HepG2 (cell line): ENCODE data around the gene GCC1. TPM values are rescaled to one million over a fixed set of nuclear protein-coding genes. Genes with fewer than 3 reads are reported as not detected.

Source experiments
- ATAC-seq: fragments of 200-7000 bp; cut with Tn5 transposase; 3 replicates; pipeline ENCODE4 v1.9.1; 2020; ENCODE audit warnings: mild to moderate bottlenecking, moderate library complexity
- BruUV-seq: library from RNA; stranded (reverse); fragments of 400-500 nt; replicated peaks from 2 replicates; lab custom pipeline; 2021; lab: Mats Ljungman, UMichigan
- CTCF ChIA-PET: fragments of 300-600 bp; formaldehyde crosslinking; extraction: SDS; loops from one replicate; lab custom pipeline; 2021; ENCODE audit warnings: low total read pairs, inconsistent platforms, low intra/inter-chr PET ratio; lab: Yijun Ruan, JAX
- POLR2A ChIA-PET: fragments of 350-600 bp; sonication (Branson Sonifier 250); formaldehyde crosslinking; loops from one replicate; lab custom pipeline; 2020; ENCODE audit warnings: antibody characterized with exemption, inconsistent platforms; lab: Yijun Ruan, JAX
- DNase-seq: peaks from one replicate; pipeline ENCODE4 v3.0.0-alpha.2; 2015; ENCODE audit warnings: low spot score
- FAIRE-seq: peaks from 3 replicates; lab custom pipeline; 2011; peaks lifted over from hg19 to GRCh38; lab: Jason Lieb, UNC
- H2AFZ ChIP-seq: one replicate; pipeline ENCODE4 v1.6.1; 2011; ENCODE audit warnings: low read length, inconsistent platforms
- H3K27ac ChIP-seq: fragments of 300-600 bp; 3 replicates; pipeline ENCODE4 v1.8.0; 2011; ENCODE audit warnings: mixed run types, mild to moderate bottlenecking, mixed read lengths, low read length, inconsistent platforms; ENCODE audit not compliant: insufficient read depth; ENCODE audit errors: extremely low read length
- H3K27me3 ChIP-seq, 2 experiments: fragments of 200-600 bp in 1 of 2; 2 replicates in 1 of 2; 3 replicates in 1 of 2; pipeline versions ENCODE4 v1.6.0 to v1.8.0; 2011; ENCODE audit warnings: low read length in 2 of 2, mild to moderate bottlenecking in 2 of 2, moderate library complexity in 2 of 2, inconsistent platforms in 1 of 2; ENCODE audit not compliant: insufficient read depth in 2 of 2, control insufficient read depth in 1 of 2
- H3K36me3 ChIP-seq, 2 experiments: fragments of 200-600 bp in 1 of 2; replicated peaks in 1 of 2; 2 replicates in 1 of 2; 3 replicates in 1 of 2; pipeline versions ENCODE4 v1.5.1 to v1.8.0; 2011; ENCODE audit warnings: low read length in 2 of 2, inconsistent platforms in 1 of 2; ENCODE audit not compliant: insufficient read depth in 2 of 2, control insufficient read depth in 1 of 2
- H3K4me1 ChIP-seq: 2 replicates; pipeline ENCODE4 v1.5.1; 2012; ENCODE audit warnings: low read length, inconsistent platforms; ENCODE audit not compliant: insufficient read depth
- H3K4me2 ChIP-seq: 2 replicates; pipeline ENCODE4 v1.6.0; 2011; ENCODE audit warnings: low read depth, low read length, inconsistent platforms
- H3K4me3 ChIP-seq, 3 experiments: fragments of 200-600 bp in 1 of 3; sonication (generic), shearing (Covaris generic) in 1 of 3; replicated peaks in 1 of 3; 2 replicates each; pipeline ENCODE4 v1.5.1; 2011 to 2016; ENCODE audit warnings: low read length in 3 of 3, inconsistent platforms in 2 of 3, low read depth in 2 of 3, mild to moderate bottlenecking in 2 of 3, control low read depth in 1 of 3, mixed read lengths in 1 of 3; ENCODE audit not compliant: insufficient read depth in 1 of 3
- H3K79me2 ChIP-seq: one replicate; pipeline ENCODE4 v1.6.1; 2011; ENCODE audit warnings: low read length, inconsistent platforms; ENCODE audit not compliant: insufficient read depth
- H3K9ac ChIP-seq: 2 replicates; pipeline ENCODE4 v1.6.0; 2011; ENCODE audit warnings: mild to moderate bottlenecking, low read depth, low read length, inconsistent platforms; ENCODE audit not compliant: insufficient read depth
- H3K9me3 ChIP-seq: 2 replicates; pipeline ENCODE4 v1.5.1; 2012; ENCODE audit warnings: mild to moderate bottlenecking, low read length
- H4K20me1 ChIP-seq: 2 replicates; pipeline ENCODE4 v1.6.0; 2011; ENCODE audit warnings: inconsistent platforms, mild to moderate bottlenecking, low read length, moderate library complexity; ENCODE audit not compliant: insufficient read depth
- GABPA ChIP-seq, 2 experiments: IDR thresholded peaks; 2 replicates each; pipeline ENCODE4 v1.6.1; 2011 to 2016; ENCODE audit warnings: low read depth in 2 of 2, low read length in 1 of 2, missing biosample characterization in 1 of 2, missing genetic modification characterization in 1 of 2
- HOXA7 ChIP-seq: sonication (generic); formaldehyde crosslinking; IDR thresholded peaks from 2 replicates; pipeline ENCODE4 v1.8.1; 2022; ENCODE audit warnings: mild to moderate bottlenecking, missing genetic modification reagents, moderate library complexity
- NPAS2 ChIP-seq: sonication (generic); formaldehyde crosslinking; IDR thresholded peaks from 2 replicates; pipeline ENCODE4 v1.8.0; 2022; ENCODE audit warnings: mild to moderate bottlenecking, missing genetic modification reagents, borderline replicate concordance
- RELA ChIP-seq: sonication (generic); formaldehyde crosslinking; IDR thresholded peaks from 2 replicates; pipeline ENCODE4 v1.4.0; 2020; ENCODE audit warnings: missing genetic modification reagents
- RXRB ChIP-seq: IDR thresholded peaks from 2 replicates; pipeline ENCODE4 v1.6.1; 2016; ENCODE audit warnings: borderline replicate concordance, missing genetic modification reagents, missing compliant biosample characterization
- SMARCC2 ChIP-seq: fragments of 450-650 bp; IDR thresholded peaks from 2 replicates; pipeline ENCODE4 v1.6.1; 2017; ENCODE audit warnings: antibody characterized with exemption, mild to moderate bottlenecking
- SOX5 ChIP-seq: IDR thresholded peaks from 2 replicates; pipeline ENCODE4 v1.6.1; 2016; ENCODE audit warnings: borderline replicate concordance
- ZNF335 ChIP-seq: sonication (generic); formaldehyde crosslinking; IDR thresholded peaks from 2 replicates; pipeline ENCODE4 v1.4.0; 2020; ENCODE audit warnings: missing genetic modification reagents
- ZNF34 ChIP-seq: sonication (generic); formaldehyde crosslinking; IDR thresholded peaks from 2 replicates; pipeline ENCODE4 v1.4.0; 2020; ENCODE audit warnings: mild to moderate bottlenecking, missing genetic modification reagents, borderline replicate concordance
- ZNF446 ChIP-seq: sonication (generic); formaldehyde crosslinking; IDR thresholded peaks from 2 replicates; pipeline ENCODE4 v1.5.0; 2020; ENCODE audit warnings: mild to moderate bottlenecking, missing genetic modification reagents
- ZNF512 ChIP-seq: sonication (generic); formaldehyde crosslinking; IDR thresholded peaks from 2 replicates; pipeline ENCODE4 v1.4.0; 2020; ENCODE audit warnings: mild to moderate bottlenecking, missing genetic modification reagents
- ZNF546 ChIP-seq: sonication (generic); formaldehyde crosslinking; conservative IDR thresholded peaks from 2 replicates; pipeline ENCODE4 v1.8.1; 2023; ENCODE audit warnings: mild to moderate bottlenecking, missing genetic modification reagents
- ZNF563 ChIP-seq: sonication (generic); formaldehyde crosslinking; IDR thresholded peaks from 2 replicates; pipeline ENCODE4 v1.8.0; 2022; ENCODE audit warnings: mild to moderate bottlenecking, moderate library complexity, missing genetic modification reagents
- ZNF564 ChIP-seq: sonication (generic); formaldehyde crosslinking; IDR thresholded peaks from 2 replicates; pipeline ENCODE4 v1.8.1; 2023; ENCODE audit warnings: mild to moderate bottlenecking, missing genetic modification reagents
- ZSCAN5A ChIP-seq: sonication (generic); formaldehyde crosslinking; IDR thresholded peaks from 2 replicates; pipeline ENCODE4 v1.8.0; 2022; ENCODE audit warnings: mild to moderate bottlenecking, missing genetic modification reagents, borderline replicate concordance
- WGBS: methylation state at CpG from one replicate; pipeline ENCODE4 v1.1.6; 2017; ENCODE audit warnings: low lambda C conversion rate; 5-methylcytosine and 5-hydroxymethylcytosine counted together
- in situ Hi-C: cut with HindIII; loops from 2 replicates; pipeline ENCODE4 v1.10.0; 2017; ENCODE audit warnings: low pct_unique_long_range_greater_than_20kb; ENCODE audit not compliant: extremely low pct_ligation_motif_present
- intact Hi-C: fragments of 100-400 bp; cut with micrococcal nuclease; formaldehyde crosslinking; loops from one replicate; pipeline ENCODE4 v1.10.0; 2022; ENCODE audit not compliant: unreplicated experiment
- polyA plus RNA-seq, 8 experiments: library from polyadenylated mRNA; depleted of rRNA in 3 of 8; stranded (reverse) in 7 of 8; unstranded in 1 of 8; fragments of >200 nt; fragmentation: Illumina TruSeq in 4 of 8; extraction: Trizol in 4 of 8; gene quantifications; 2 replicates each; pipeline versions ENCODE4 v1.2.1 to v1.2.3, GENCODE V29; 2011 to 2016; ENCODE audit warnings: low read depth in 4 of 8, missing spikeins in 1 of 8, mixed read lengths in 1 of 8; ENCODE audit not compliant: insufficient read depth in 1 of 8
- total RNA-seq, 5 experiments: library from RNA; depleted of rRNA; stranded (reverse); fragments of >200 nt; fragmentation: Illumina TruSeq; extraction: Trizol; gene quantifications; 2 replicates each; pipeline ENCODE4 v1.2.3, GENCODE V29; 2016; ENCODE audit warnings: low read depth in 1 of 5
- TF ChIP-seq, protein P1 (sequence below): sonication (generic); formaldehyde crosslinking; IDR thresholded peaks from 2 replicates; pipeline ENCODE4 v1.8.1; 2023; ENCODE audit warnings: mild to moderate bottlenecking, missing genetic modification reagents
- TF ChIP-seq, protein P2 (sequence below): sonication (generic); formaldehyde crosslinking; IDR thresholded peaks from 2 replicates; pipeline ENCODE4 v1.4.0; 2020; ENCODE audit warnings: missing genetic modification reagents
- TF ChIP-seq, protein P3 (sequence below): sonication (generic); formaldehyde crosslinking; IDR thresholded peaks from 2 replicates; pipeline ENCODE4 v1.4.0; 2020; ENCODE audit warnings: missing genetic modification reagents, mild to moderate bottlenecking, borderline replicate concordance
- TF ChIP-seq, protein P4 (sequence below): sonication (generic); formaldehyde crosslinking; IDR thresholded peaks from 2 replicates; pipeline ENCODE4 v1.4.0; 2020; ENCODE audit warnings: missing genetic modification reagents

The GCC1 gene
- total and polyA plus RNA-seq, 2 of the 13 experiments (the other 11 are each of a cell fraction or from before 2014, with no cell fraction given), result 2.5 to 15.3 TPM

- H3K27me3 ChIP-seq, result no peaks in the 10 kb centered on the region; a peak in 1 of 5 replicates
- H3K79me2 ChIP-seq, result peaks cover 13% of the 10 kb centered on the region
- H4K20me1 ChIP-seq, result no peaks in the 10 kb centered on the region; the same call in 1 of the 2 replicates
- intact Hi-C loops, result loop anchor here (10.0 kb wide), 2 partner anchors 70 to 190 kb away; partner anchors contain the start of genes SND1 and ZNF800
- peaks cover 0 to 4% of the 10 kb centered on the region in 2 experiments; a peak in 3 of 5 replicates for H3K36me3 ChIP-seq
- in situ Hi-C loops, result no loop called here
- peaks cover 74% of the 10 kb centered on the region for H3K4me1 ChIP-seq
- no peaks in the 10 kb centered on the region for H3K9me3 ChIP-seq
- POLR2A ChIA-PET, result no interaction called here
- peak overlapping the region; percentile 90 for H3K4me2 ChIP-seq
- H2AFZ ChIP-seq, result no peak overlapping the region
- no TSS peak for BruUV-seq
- DNase-seq (no peak), ATAC-seq (no peak), FAIRE-seq (no peak)
- H3K4me3 ChIP-seq, result peak overlapping the region; percentile 68 to 86 (median 83)
- peak overlapping the region; percentile 62 for H3K27ac ChIP-seq
- WGBS, result 1% methylated on average over 11 of the region's 12 CpGs
- CTCF ChIA-PET, result no interaction called here
- peak overlapping the region; percentile 84 for H3K9ac ChIP-seq
- TF ChIP-seq RELA (CRISPR knock-in tag) (no peak), HOXA7 (no peak), GABPA (IDR thresholded peaks at IDR 0.05; ENCODE audit: low read depth, low read length) (0 out of 2 replicates have a peak, but pooled peaks have one; percentile 5), GABPA (CRISPR knock-in tag; IDR thresholded peaks at IDR 0.05; ENCODE audit: low read depth) (no peak), ZNF512 (CRISPR knock-in tag) (no peak), ZNF546 (CRISPR knock-in tag) (no peak), ZNF563 (CRISPR knock-in tag) (no peak), ZNF34 (CRISPR knock-in tag) (0 out of 2 replicates have a peak, but pooled peaks have one; percentile 19), ZSCAN5A (CRISPR knock-in tag) (no peak), SMARCC2 (no peak), ZNF335 (CRISPR knock-in tag) (no peak), ZNF446 (CRISPR knock-in tag) (no peak), RXRB (no peak), NPAS2 (CRISPR knock-in tag) (no peak), SOX5 (CRISPR knock-in tag) (no peak), ZNF564 (CRISPR knock-in tag) (peak; percentile 15; the same call in 1 of the 2 replicates)
- TF ChIP-seq, protein P1, sequence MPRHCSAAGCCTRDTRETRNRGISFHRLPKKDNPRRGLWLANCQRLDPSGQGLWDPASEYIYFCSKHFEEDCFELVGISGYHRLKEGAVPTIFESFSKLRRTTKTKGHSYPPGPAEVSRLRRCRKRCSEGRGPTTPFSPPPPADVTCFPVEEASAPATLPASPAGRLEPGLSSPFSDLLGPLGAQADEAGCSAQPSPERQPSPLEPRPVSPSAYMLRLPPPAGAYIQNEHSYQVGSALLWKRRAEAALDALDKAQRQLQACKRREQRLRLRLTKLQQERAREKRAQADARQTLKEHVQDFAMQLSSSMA (CRISPR knock-in tag), result no peak
- TF ChIP-seq, protein P2, sequence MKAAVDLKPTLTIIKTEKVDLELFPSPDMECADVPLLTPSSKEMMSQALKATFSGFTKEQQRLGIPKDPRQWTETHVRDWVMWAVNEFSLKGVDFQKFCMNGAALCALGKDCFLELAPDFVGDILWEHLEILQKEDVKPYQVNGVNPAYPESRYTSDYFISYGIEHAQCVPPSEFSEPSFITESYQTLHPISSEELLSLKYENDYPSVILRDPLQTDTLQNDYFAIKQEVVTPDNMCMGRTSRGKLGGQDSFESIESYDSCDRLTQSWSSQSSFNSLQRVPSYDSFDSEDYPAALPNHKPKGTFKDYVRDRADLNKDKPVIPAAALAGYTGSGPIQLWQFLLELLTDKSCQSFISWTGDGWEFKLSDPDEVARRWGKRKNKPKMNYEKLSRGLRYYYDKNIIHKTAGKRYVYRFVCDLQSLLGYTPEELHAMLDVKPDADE (CRISPR knock-in tag), result no peak
- TF ChIP-seq, protein P3, sequence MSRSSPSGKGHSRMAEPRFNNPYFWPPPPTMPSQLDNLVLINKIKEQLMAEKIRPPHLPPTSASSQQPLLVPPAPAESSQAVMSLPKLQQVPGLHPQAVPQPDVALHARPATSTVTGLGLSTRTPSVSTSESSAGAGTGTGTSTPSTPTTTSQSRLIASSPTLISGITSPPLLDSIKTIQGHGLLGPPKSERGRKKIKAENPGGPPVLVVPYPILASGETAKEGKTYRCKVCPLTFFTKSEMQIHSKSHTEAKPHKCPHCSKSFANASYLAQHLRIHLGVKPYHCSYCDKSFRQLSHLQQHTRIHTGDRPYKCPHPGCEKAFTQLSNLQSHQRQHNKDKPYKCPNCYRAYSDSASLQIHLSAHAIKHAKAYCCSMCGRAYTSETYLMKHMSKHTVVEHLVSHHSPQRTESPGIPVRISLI (CRISPR knock-in tag), result no peak
- TF ChIP-seq, protein P4, sequence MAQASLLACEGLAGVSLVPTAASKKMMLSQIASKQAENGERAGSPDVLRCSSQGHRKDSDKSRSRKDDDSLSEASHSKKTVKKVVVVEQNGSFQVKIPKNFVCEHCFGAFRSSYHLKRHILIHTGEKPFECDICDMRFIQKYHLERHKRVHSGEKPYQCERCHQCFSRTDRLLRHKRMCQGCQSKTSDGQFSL (CRISPR knock-in tag), result no peak
Observed at GRCh38 chr7:127584648-127585043, 750 bp downstream of the GCC1 start.
